HepG2 (cell line): Measurements from ENCODE around the gene NOXO1. TPM values are rescaled to one million over a fixed set of nuclear protein-coding genes. Genes with fewer than 3 reads are reported as not detected.
A peak's percentile ranks its signal among the peaks of the same experiment; 100 is the strongest.

Experiments used
- ATF7-NPFF ChIP-seq: sonication (generic); formaldehyde crosslinking; IDR thresholded peaks from 2 replicates; pipeline ENCODE4 v1.8.1; 2023; ENCODE audit warnings: mild to moderate bottlenecking, low read depth, missing genetic modification reagents, moderate library complexity
- CTCF ChIP-seq: sonication (generic); formaldehyde crosslinking; IDR thresholded peaks from 2 replicates; pipeline ENCODE4 v1.5.0; 2020; ENCODE audit warnings: mild to moderate bottlenecking, missing genetic modification reagents, moderate library complexity
- FOSL2 ChIP-seq: sonication (generic); formaldehyde crosslinking; IDR thresholded peaks from 2 replicates; pipeline ENCODE4 v1.4.0; 2020; ENCODE audit warnings: missing genetic modification reagents
- FOXM1 ChIP-seq: sonication (generic); formaldehyde crosslinking; IDR thresholded peaks from 2 replicates; pipeline ENCODE4 v1.5.0; 2020; ENCODE audit warnings: missing genetic modification reagents
- HOXA5 ChIP-seq: sonication (generic); formaldehyde crosslinking; IDR thresholded peaks from 2 replicates; pipeline ENCODE4 v1.4.0; 2020; ENCODE audit warnings: missing genetic modification reagents
- NFKB2 ChIP-seq: sonication (generic); formaldehyde crosslinking; IDR thresholded peaks from 2 replicates; pipeline ENCODE4 v1.4.0; 2020; ENCODE audit warnings: missing genetic modification reagents, borderline replicate concordance
- NFRKB ChIP-seq: fragments of 450-650 bp; IDR thresholded peaks from 2 replicates; pipeline ENCODE4 v1.6.1; 2017
- PAWR ChIP-seq: sonication (generic); formaldehyde crosslinking; IDR thresholded peaks from 2 replicates; pipeline ENCODE4 v1.4.0; 2020; ENCODE audit warnings: missing genetic modification reagents, mild to moderate bottlenecking, borderline replicate concordance
- PAXIP1 ChIP-seq: sonication (generic); formaldehyde crosslinking; conservative IDR thresholded peaks from 2 replicates; pipeline ENCODE4 v1.4.0; 2020; ENCODE audit warnings: mild to moderate bottlenecking, missing genetic modification reagents, moderate library complexity
- RNF2 ChIP-seq: fragments of 450-650 bp; conservative IDR thresholded peaks from 2 replicates; pipeline ENCODE4 v1.6.1; 2016; ENCODE audit warnings: low read depth
- SALL2 ChIP-seq: sonication (generic); formaldehyde crosslinking; IDR thresholded peaks from 2 replicates; pipeline ENCODE4 v1.8.1; 2023; ENCODE audit warnings: mild to moderate bottlenecking, missing genetic modification reagents, inconsistent platforms
- SMARCE1 ChIP-seq: fragments of 450-650 bp; IDR thresholded peaks from 2 replicates; pipeline ENCODE4 v1.6.1; 2017; ENCODE audit warnings: borderline replicate concordance
- SP2 ChIP-seq: sonication (generic); formaldehyde crosslinking; IDR thresholded peaks from 2 replicates; pipeline ENCODE4 v1.5.1; 2020; ENCODE audit warnings: mild to moderate bottlenecking, missing genetic modification reagents
- STAT5B ChIP-seq: sonication (generic); formaldehyde crosslinking; IDR thresholded peaks from 2 replicates; pipeline ENCODE4 v1.4.0; 2020; ENCODE audit warnings: missing genetic modification reagents
- TAF15 ChIP-seq: fragments of 200-400 bp; formaldehyde crosslinking; IDR thresholded peaks from one replicate; pipeline ENCODE4 v1.6.1; 2018; ENCODE audit warnings: mild to moderate bottlenecking, low read depth, low read length; ENCODE audit not compliant: poor library complexity, severe bottlenecking
- UBTF ChIP-seq: sonication (generic); formaldehyde crosslinking; IDR thresholded peaks from 2 replicates; pipeline ENCODE4 v1.4.0; 2020; ENCODE audit warnings: mild to moderate bottlenecking, missing genetic modification reagents
- ZBTB34 ChIP-seq: sonication (generic); formaldehyde crosslinking; IDR thresholded peaks from 2 replicates; pipeline ENCODE4 v1.8.0; 2022; ENCODE audit warnings: mild to moderate bottlenecking, missing genetic modification reagents
- ZNF143 ChIP-seq: sonication (generic); formaldehyde crosslinking; IDR thresholded peaks from 2 replicates; pipeline ENCODE4 v1.4.0; 2020; ENCODE audit warnings: missing genetic modification reagents
- ZNF343 ChIP-seq: sonication (generic); formaldehyde crosslinking; IDR thresholded peaks from 2 replicates; pipeline ENCODE4 v1.4.0; 2020; ENCODE audit warnings: mild to moderate bottlenecking, missing genetic modification reagents
- ZNF564 ChIP-seq: sonication (generic); formaldehyde crosslinking; IDR thresholded peaks from 2 replicates; pipeline ENCODE4 v1.8.1; 2023; ENCODE audit warnings: mild to moderate bottlenecking, missing genetic modification reagents
- ZNF652 ChIP-seq: IDR thresholded peaks from 2 replicates; pipeline ENCODE4 v1.6.1; 2016; ENCODE audit warnings: low read depth, borderline replicate concordance
- polyA plus RNA-seq, 8 experiments: library from polyadenylated mRNA; depleted of rRNA in 3 of 8; stranded (reverse) in 7 of 8; unstranded in 1 of 8; fragments of >200 nt; fragmentation: Illumina TruSeq in 4 of 8; extraction: Trizol in 4 of 8; gene quantifications; 2 replicates each; pipeline versions ENCODE4 v1.2.1 to v1.2.3, GENCODE V29; 2011 to 2016; ENCODE audit warnings: low read depth in 4 of 8, missing spikeins in 1 of 8, mixed read lengths in 1 of 8; ENCODE audit not compliant: insufficient read depth in 1 of 8
- total RNA-seq, 5 experiments: library from RNA; depleted of rRNA; stranded (reverse); fragments of >200 nt; fragmentation: Illumina TruSeq; extraction: Trizol; gene quantifications; 2 replicates each; pipeline ENCODE4 v1.2.3, GENCODE V29; 2016; ENCODE audit warnings: low read depth in 1 of 5

Gene NOXO1
- total and polyA plus RNA-seq, 2 of the 13 experiments (the other 11 are each of a cell fraction or from before 2014, with no cell fraction given) = 0.69 to 1.4 TPM

- TF ChIP-seq ZBTB34 (CRISPR knock-in tag) = no peak
- TF ChIP-seq ZNF343 (CRISPR knock-in tag) = no peak
- peak; percentile 88; the same call in 1 of the 2 replicates for TF ChIP-seq NFKB2
- TF ChIP-seq RNF2 = peak; percentile 96
- no peak for TF ChIP-seq ZNF143 (CRISPR knock-in tag)
- peak; percentile 90 for TF ChIP-seq CTCF (CRISPR knock-in tag)
- TF ChIP-seq PAWR (CRISPR knock-in tag) = 0 out of 2 replicates have a peak, but pooled peaks have one; percentile 15
- no peak for TF ChIP-seq STAT5B (CRISPR knock-in tag)
- peak; percentile 68; the same call in 1 of the 2 replicates for TF ChIP-seq UBTF (CRISPR knock-in tag)
- TF ChIP-seq ATF7-NPFF (CRISPR knock-in tag) = peak; percentile 80; the same call in 1 of the 2 replicates
- no peak for TF ChIP-seq FOSL2 (CRISPR knock-in tag)
- TF ChIP-seq NFRKB = no peak
- no peak for TF ChIP-seq SMARCE1
- 0 out of 2 replicates have a peak, but pooled peaks have one; percentile 31 for TF ChIP-seq ZNF564
- TF ChIP-seq PAXIP1 (CRISPR knock-in tag) = peak; percentile 39
- no peak for TF ChIP-seq TAF15
- no peak; the same call in 1 of the 2 replicates for TF ChIP-seq SP2 (CRISPR knock-in tag)
- TF ChIP-seq HOXA5 (CRISPR knock-in tag) = no peak
- TF ChIP-seq SALL2 (CRISPR knock-in tag) = peak; percentile 76
- no peak for TF ChIP-seq ZNF652
- peak; percentile 57; the same call in 1 of the 2 replicates for TF ChIP-seq FOXM1 (CRISPR knock-in tag)
These were observed 51.5 kb downstream of the NOXO1 start (continued) for GRCh38 chr16:1929578-1930337.
